ENCODE data around the gene ZNF581.
A peak's percentile ranks its signal among the peaks of the same experiment; 100 is the strongest.

The ZNF581 gene

DNA sequence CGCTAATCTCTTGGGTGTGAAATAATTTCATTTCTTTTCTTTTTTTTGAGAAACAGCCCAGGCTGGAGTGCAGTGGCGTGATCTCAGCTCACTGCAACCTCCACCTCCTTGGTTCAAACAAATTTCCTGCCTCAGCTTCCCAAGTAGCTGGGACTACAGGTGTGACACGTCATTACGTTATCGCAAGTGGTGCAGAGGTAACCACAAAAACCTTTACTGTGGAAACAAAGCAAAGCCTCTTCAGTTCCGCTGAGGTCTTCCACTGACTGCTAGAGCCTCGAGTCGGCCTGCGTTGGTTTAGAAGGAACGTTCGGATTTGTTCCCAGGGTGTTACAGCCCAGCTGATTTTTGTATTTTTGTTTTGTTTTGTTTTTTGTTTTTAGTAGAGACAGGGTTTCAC is 17.1 kb upstream of the ZNF581 start:
- CTCF ChIA-PET = no interaction called here
- no peak for DNase-seq (ENCODE audit: extremely low spot score)

DNA sequence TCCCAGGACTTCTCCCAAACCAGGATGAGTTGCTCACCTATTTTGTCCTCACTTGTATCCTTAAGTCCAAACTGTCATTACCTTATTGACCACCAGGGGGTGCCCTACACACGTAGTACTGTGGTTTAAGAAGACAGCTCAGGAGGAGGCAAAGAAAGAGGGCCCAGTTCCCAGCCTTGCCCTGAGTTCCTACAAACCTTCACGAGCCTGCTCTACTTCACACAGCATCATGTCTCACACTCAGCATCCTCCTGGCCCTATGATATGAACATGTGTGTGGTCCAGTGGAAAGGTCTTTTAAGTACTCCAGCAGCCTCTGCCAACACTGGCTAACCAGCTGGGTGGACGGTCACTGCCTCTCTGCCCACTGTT is 11.0 kb upstream of the ZNF581 start:
- CTCF ChIA-PET = interaction anchor here (0.6 to 2.3 kb wide), 9 partner anchors 14 to 751 kb away, joined by 3 to 12 read pairs (median 5); partner anchors contain the start of gene ZNF865
- TF ChIP-seq SP1 (IDR thresholded peaks at IDR 0.05) (no peak), ELF4 (IDR thresholded peaks at IDR 0.05) (no peak), NFRKB (IDR thresholded peaks at IDR 0.05) (no peak), L3MBTL2 (conservative IDR thresholded peaks at IDR 0.05) (no peak)
- POLR2A ChIA-PET = interaction anchor here (0.7 to 2.1 kb wide), 8 partner anchors 9 to 373 kb away, joined by 3 to 16 read pairs (median 4); partner anchors contain the start of genes FIZ1, PPP6R1, U2AF2 and ZNF524
- DNase-seq (ENCODE audit: extremely low spot score) = peak; percentile 63

More for the DNA sequence above, 17.1 kb upstream of the ZNF581 start:
- TF ChIP-seq HDGF (IDR thresholded peaks at IDR 0.05; ENCODE audit: borderline replicate concordance) (no peak), SP1 (IDR thresholded peaks at IDR 0.05) (no peak), FOXK2 (IDR thresholded peaks at IDR 0.05) (no peak), L3MBTL2 (conservative IDR thresholded peaks at IDR 0.05) (no peak), ARNT (IDR thresholded peaks at IDR 0.05) (no peak), NFRKB (IDR thresholded peaks at IDR 0.05) (no peak), FOXA1 (IDR thresholded peaks at IDR 0.05) (no peak), TARDBP (IDR thresholded peaks at IDR 0.05) (no peak), FOXM1 (IDR thresholded peaks at IDR 0.05; ENCODE audit: borderline replicate concordance) (no peak), ELF4 (IDR thresholded peaks at IDR 0.05) (no peak), SUZ12 (IDR thresholded peaks at IDR 0.05) (no peak), CTBP1 (IDR thresholded peaks at IDR 0.05; ENCODE audit: borderline replicate concordance) (no peak)
- TF ChIP-seq, protein P1, sequence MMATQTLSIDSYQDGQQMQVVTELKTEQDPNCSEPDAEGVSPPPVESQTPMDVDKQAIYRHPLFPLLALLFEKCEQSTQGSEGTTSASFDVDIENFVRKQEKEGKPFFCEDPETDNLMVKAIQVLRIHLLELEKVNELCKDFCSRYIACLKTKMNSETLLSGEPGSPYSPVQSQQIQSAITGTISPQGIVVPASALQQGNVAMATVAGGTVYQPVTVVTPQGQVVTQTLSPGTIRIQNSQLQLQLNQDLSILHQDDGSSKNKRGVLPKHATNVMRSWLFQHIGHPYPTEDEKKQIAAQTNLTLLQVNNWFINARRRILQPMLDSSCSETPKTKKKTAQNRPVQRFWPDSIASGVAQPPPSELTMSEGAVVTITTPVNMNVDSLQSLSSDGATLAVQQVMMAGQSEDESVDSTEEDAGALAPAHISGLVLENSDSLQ (IDR thresholded peaks at IDR 0.05) = no peak
- POLR2A ChIA-PET = interaction anchor here (1.3 to 1.4 kb wide), 2 partner anchors 22 to 28 kb away, joined by 5 read pairs; partner anchors contain the start of genes U2AF2 and ZNF865

DNA sequence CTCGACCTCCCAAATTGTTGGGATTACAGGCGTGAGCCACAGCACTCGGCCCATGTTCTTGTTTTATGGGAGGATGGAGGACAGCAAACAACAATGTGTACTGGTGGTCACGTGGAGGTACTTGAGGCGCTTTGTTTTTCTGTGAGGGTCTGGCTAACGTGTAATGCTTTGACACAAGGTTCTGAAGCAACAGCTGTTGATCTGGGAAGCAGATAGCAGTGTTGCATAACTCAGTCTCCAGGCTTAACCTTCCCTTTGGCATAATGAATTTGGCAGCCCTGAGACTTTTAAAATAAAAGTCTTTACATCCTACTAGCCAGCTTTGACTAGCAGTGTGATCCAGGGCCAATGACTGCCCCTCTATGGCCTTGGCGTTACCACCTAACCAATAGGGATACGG is 9.6 kb upstream of the ZNF581 start:
- ChIA-PET CTCF (interaction anchor here (0.6 to 2.1 kb wide), 4 partner anchors 13 to 544 kb away, joined by 3 to 12 read pairs (median 3); partner anchors contain the start of gene FIZ1), POLR2A (interaction anchor here (1.0 to 2.1 kb wide), 8 partner anchors 9 to 38 kb away, joined by 3 to 16 read pairs (median 5); partner anchors contain the start of genes FIZ1, U2AF2, ZNF524 and ZNF784)
- no peak for TF ChIP-seq ZNF384 (IDR thresholded peaks at IDR 0.05)
- no peak for TF ChIP-seq FOXM1 (IDR thresholded peaks at IDR 0.05; ENCODE audit: borderline replicate concordance)
- TF ChIP-seq LEF1 (IDR thresholded peaks at IDR 0.05; ENCODE audit: borderline replicate concordance) = no peak
- TF ChIP-seq ELF4 (IDR thresholded peaks at IDR 0.05) = no peak
- no peak for TF ChIP-seq L3MBTL2 (conservative IDR thresholded peaks at IDR 0.05)
- TF ChIP-seq, protein P1 (IDR thresholded peaks at IDR 0.05) = no peak
- no peak for TF ChIP-seq TARDBP (IDR thresholded peaks at IDR 0.05)
- no peak for TF ChIP-seq FOXA1 (IDR thresholded peaks at IDR 0.05)
- TF ChIP-seq FOXK2 (IDR thresholded peaks at IDR 0.05) = no peak
- no peak for TF ChIP-seq SP1 (IDR thresholded peaks at IDR 0.05)
- TF ChIP-seq BHLHE40 (IDR thresholded peaks at IDR 0.05; ENCODE audit: borderline replicate concordance) = no peak
- DNase-seq (ENCODE audit: extremely low spot score) = no peak

DNA sequence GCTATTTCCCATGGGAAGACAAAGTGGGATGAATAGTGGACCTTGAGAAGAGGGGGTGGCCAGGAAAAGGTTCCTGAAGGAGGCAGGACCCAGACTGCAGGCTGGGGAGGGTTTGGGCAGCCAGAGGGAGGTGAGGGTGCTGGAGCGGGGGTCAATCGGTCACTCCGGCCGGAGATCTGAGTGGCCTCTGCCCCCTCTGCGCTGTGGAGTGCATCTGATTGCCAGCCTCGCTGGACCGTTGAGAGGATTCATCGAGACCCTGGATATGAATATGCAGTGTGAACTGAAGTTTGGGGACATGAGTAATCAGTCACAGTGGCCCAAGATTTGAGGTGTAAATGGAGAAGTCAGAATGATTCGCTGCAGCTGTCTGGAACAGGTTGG is 8.1 kb upstream of the ZNF581 start:
- CTCF ChIA-PET = interaction anchor here (0.6 kb wide), 1 partner anchor 19 kb away, joined by 3 read pairs; no protein-coding TSS in a partner anchor
- POLR2A ChIA-PET = interaction anchor here (0.9 to 1.4 kb wide), 3 partner anchors 11 to 30 kb away, joined by 3 to 6 read pairs (median 4); partner anchors contain the start of genes ZNF784 and ZNF865
- TF ChIP-seq ARNT (IDR thresholded peaks at IDR 0.05) = no peak
- TF ChIP-seq FOXA1 (IDR thresholded peaks at IDR 0.05) = no peak
- TF ChIP-seq LEF1 (IDR thresholded peaks at IDR 0.05; ENCODE audit: borderline replicate concordance) = no peak
- no peak for TF ChIP-seq ELF4 (IDR thresholded peaks at IDR 0.05)
- no peak for TF ChIP-seq SP1 (IDR thresholded peaks at IDR 0.05)
- no peak for TF ChIP-seq FOXK2 (IDR thresholded peaks at IDR 0.05)
- TF ChIP-seq TARDBP (IDR thresholded peaks at IDR 0.05) = no peak
- no peak for TF ChIP-seq BHLHE40 (IDR thresholded peaks at IDR 0.05; ENCODE audit: borderline replicate concordance)
- TF ChIP-seq L3MBTL2 (conservative IDR thresholded peaks at IDR 0.05) = no peak
- no peak for TF ChIP-seq HDGF (IDR thresholded peaks at IDR 0.05; ENCODE audit: borderline replicate concordance)
- TF ChIP-seq SUZ12 (IDR thresholded peaks at IDR 0.05) = no peak
- TF ChIP-seq, protein P1 (IDR thresholded peaks at IDR 0.05) = no peak
- no peak for TF ChIP-seq ZNF384 (IDR thresholded peaks at IDR 0.05)
- no peak for TF ChIP-seq NFRKB (IDR thresholded peaks at IDR 0.05)
- no peak for TF ChIP-seq CTBP1 (IDR thresholded peaks at IDR 0.05; ENCODE audit: borderline replicate concordance)
- no peak for TF ChIP-seq FOXM1 (IDR thresholded peaks at IDR 0.05; ENCODE audit: borderline replicate concordance)
- no peak for DNase-seq (ENCODE audit: extremely low spot score)

DNA sequence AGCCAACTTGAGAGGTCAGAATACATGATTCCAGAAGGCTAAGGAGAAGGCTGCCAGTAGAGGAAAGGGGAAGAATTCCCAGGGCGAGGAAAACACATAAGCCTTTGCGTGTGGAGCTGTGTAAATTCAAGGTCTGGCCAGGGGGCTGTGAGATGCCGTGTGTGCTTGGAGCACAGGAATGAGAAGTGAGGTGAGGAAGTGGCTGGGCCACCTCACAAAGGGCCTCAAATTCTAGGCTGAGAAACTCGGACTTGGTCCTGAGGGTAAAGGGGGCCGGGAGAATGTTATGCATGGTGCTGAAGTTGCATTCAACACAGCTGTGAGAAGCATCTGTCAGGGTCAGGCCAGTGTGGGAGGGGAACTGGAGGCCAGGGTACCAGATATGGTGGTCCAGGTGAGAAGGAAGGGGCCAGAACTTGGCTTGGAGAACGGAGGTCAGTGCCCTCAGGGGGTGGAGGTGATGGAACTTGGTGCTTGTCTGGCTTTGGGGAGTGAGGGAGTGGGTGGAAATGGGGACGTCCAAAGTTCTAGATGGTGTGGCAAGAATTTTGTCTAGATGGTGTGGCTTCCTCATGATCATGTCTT is 7.5 kb upstream of the ZNF581 start:
- TF ChIP-seq L3MBTL2 (conservative IDR thresholded peaks at IDR 0.05) (no peak), TARDBP (IDR thresholded peaks at IDR 0.05) (no peak), ELF4 (IDR thresholded peaks at IDR 0.05) (no peak), ZNF384 (IDR thresholded peaks at IDR 0.05) (no peak), SUZ12 (IDR thresholded peaks at IDR 0.05) (no peak), FOXM1 (IDR thresholded peaks at IDR 0.05; ENCODE audit: borderline replicate concordance) (no peak), LEF1 (IDR thresholded peaks at IDR 0.05; ENCODE audit: borderline replicate concordance) (no peak), FOXA1 (IDR thresholded peaks at IDR 0.05) (no peak)
- TF ChIP-seq, protein P1 (IDR thresholded peaks at IDR 0.05) = no peak
- DNase-seq (ENCODE audit: extremely low spot score) = no peak
- CTCF ChIA-PET = interaction anchor here (0.6 kb wide), 2 partner anchors 18 to 36 kb away, joined by 3 to 5 read pairs; no protein-coding TSS in a partner anchor
- POLR2A ChIA-PET = interaction anchor here (0.6 to 2.4 kb wide), 5 partner anchors 11 to 469 kb away, joined by 3 to 12 read pairs (median 3); partner anchors contain the start of genes CCDC106, U2AF2 and ZNF784

All from HEK293T (cell line).